ENCODE results near the gene PPP1R1B.

PPP1R1B gene

GRCh38 chr17:39662551-39663339, 36.0 kb downstream of the PPP1R1B start:
- no peak for DNase-seq

GRCh38 chr17:39663340-39663687, 36.6 kb downstream of the PPP1R1B start:
- in situ Hi-C loops (cut with MboI; ENCODE audit: low pct_unique_long_range_greater_than_20kb, low sequenced_read_pairs) = loop anchor here (25.0 kb wide), 1 partner anchor 101 kb away; no protein-coding TSS in a partner anchor
- DNase-seq = no peak

More at GRCh38 chr17:39662551-39663339, 36.0 kb downstream of the PPP1R1B start:
- in situ Hi-C loops (cut with MboI; ENCODE audit: low pct_unique_long_range_greater_than_20kb, low sequenced_read_pairs) = loop anchor here (25.0 kb wide), 1 partner anchor 100 kb away; no protein-coding TSS in a partner anchor

- DNase-seq = no peak
These were observed 37.2 kb downstream of the PPP1R1B start for GRCh38 chr17:39663688-39664580.

GRCh38 chr17:39664581-39665561, 38.1 kb downstream of the PPP1R1B start, which contains the start of gene TCAP:
Gene TCAP, plus strand, starts transcription at chr17:39665349. Its CDS starts 11 bp downstream, at chr17:39665360.
- DNase-seq = no peak
- in situ Hi-C loops (cut with MboI; ENCODE audit: low pct_unique_long_range_greater_than_20kb, low sequenced_read_pairs) = loop anchor here (25.0 kb wide), 1 partner anchor 103 kb away; no protein-coding TSS in a partner anchor

More at GRCh38 chr17:39663688-39664580, 37.2 kb downstream of the PPP1R1B start:
- in situ Hi-C loops (cut with MboI; ENCODE audit: low pct_unique_long_range_greater_than_20kb, low sequenced_read_pairs) = loop anchor here (25.0 kb wide), 1 partner anchor 102 kb away; no protein-coding TSS in a partner anchor

- in situ Hi-C loops (cut with MboI; ENCODE audit: low pct_unique_long_range_greater_than_20kb, low sequenced_read_pairs) = loop anchor here (25.0 kb wide), 1 partner anchor 103 kb away; no protein-coding TSS in a partner anchor
- DNase-seq = no peak
These were observed 39.0 kb downstream of the PPP1R1B start for GRCh38 chr17:39665642-39666224.

- DNase-seq = no peak
- in situ Hi-C loops (cut with MboI; ENCODE audit: low pct_unique_long_range_greater_than_20kb, low sequenced_read_pairs) = loop anchor here (25.0 kb wide), 1 partner anchor 104 kb away; no protein-coding TSS in a partner anchor
These were observed 39.5 kb downstream of the PPP1R1B start for GRCh38 chr17:39666231-39666600.

- in situ Hi-C loops (cut with MboI; ENCODE audit: low pct_unique_long_range_greater_than_20kb, low sequenced_read_pairs) = loop anchor here (25.0 kb wide), 1 partner anchor 104 kb away; no protein-coding TSS in a partner anchor
- DNase-seq = no peak
These were observed 40.0 kb downstream of the PPP1R1B start for GRCh38 chr17:39666601-39667261.

- in situ Hi-C loops (cut with MboI; ENCODE audit: low pct_unique_long_range_greater_than_20kb, low sequenced_read_pairs) = loop anchor here (25.0 kb wide), 1 partner anchor 105 kb away; no protein-coding TSS in a partner anchor
- no peak for DNase-seq
These were observed 40.7 kb downstream of the PPP1R1B start for GRCh38 chr17:39667262-39667944.

- in situ Hi-C loops (cut with MboI; ENCODE audit: low pct_unique_long_range_greater_than_20kb, low sequenced_read_pairs) = loop anchor here (25.0 kb wide), 1 partner anchor 106 kb away; no protein-coding TSS in a partner anchor
- DNase-seq = peak; percentile 40
These were observed 41.5 kb downstream of the PPP1R1B start, which contains the start of gene PNMT for GRCh38 chr17:39667945-39668924. Gene PNMT, plus strand, starts transcription at chr17:39668453. Its CDS starts 23 bp downstream, at chr17:39668476.

GRCh38 chr17:39669897-39670735, 43.4 kb downstream of the PPP1R1B start:
- in situ Hi-C loops (cut with MboI; ENCODE audit: low pct_unique_long_range_greater_than_20kb, low sequenced_read_pairs) = loop anchor here (25.0 kb wide), 1 partner anchor 108 kb away; no protein-coding TSS in a partner anchor
- DNase-seq = no peak

- in situ Hi-C loops (cut with MboI; ENCODE audit: low pct_unique_long_range_greater_than_20kb, low sequenced_read_pairs) = loop anchor here (25.0 kb wide), 1 partner anchor 108 kb away; no protein-coding TSS in a partner anchor
- no peak for DNase-seq
These were observed 44.0 kb downstream of the PPP1R1B start for GRCh38 chr17:39670746-39671145.

GRCh38 chr17:39671651-39672521, 45.1 kb downstream of the PPP1R1B start:
- in situ Hi-C loops (cut with MboI; ENCODE audit: low pct_unique_long_range_greater_than_20kb, low sequenced_read_pairs) = loop anchor here (25.0 kb wide), 1 partner anchor 110 kb away; no protein-coding TSS in a partner anchor
- DNase-seq = no peak

- in situ Hi-C loops (cut with MboI; ENCODE audit: low pct_unique_long_range_greater_than_20kb, low sequenced_read_pairs) = loop anchor here (25.0 kb wide), 1 partner anchor 110 kb away; no protein-coding TSS in a partner anchor
- no peak for DNase-seq
These were observed 46.0 kb downstream of the PPP1R1B start for GRCh38 chr17:39672522-39673334.

Data from KBM-7 (cell line).